Right lobe of liver (tissue), 6 donors: Measurements from ENCODE around the gene SLC29A3. TPM values are rescaled to one million over a fixed set of nuclear protein-coding genes. Genes with fewer than 3 reads are reported as not detected.

Experiments
- ATAC-seq, 4 donors: fragments of 200-7000 bp; cut with Tn5 transposase; one replicate each; pipeline ENCODE4 v1.9.1; 2020; ENCODE audit warnings: mild to moderate bottlenecking in 4 of 4, moderate library complexity in 4 of 4
- DNase-seq, 3 donors: peaks; one replicate each; pipeline ENCODE4 v3.0.0-alpha.2; 2020
- H3K27ac ChIP-seq, 3 donors: fragments of 200-600 bp; one replicate each; pipeline ENCODE4 v1.8.0; 2022
- H3K27me3 ChIP-seq, 2 donors: fragments of 200-600 bp; one replicate each; pipeline ENCODE4 v1.8.0; 2022
- H3K36me3 ChIP-seq, 4 donors: fragments of 200-600 bp; sonication (generic) in 1 of 4; one replicate each; pipeline versions ENCODE4 v1.5.1 to v1.8.0; 2017 to 2022; ENCODE audit warnings: control low read depth in 1 of 4
- H3K4me1 ChIP-seq, 4 donors: fragments of 200-600 bp; sonication (generic) in 1 of 4; one replicate each; pipeline versions ENCODE4 v1.5.1 to v1.8.0; 2017 to 2022; ENCODE audit warnings: control low read depth in 1 of 4
- H3K4me3 ChIP-seq, 3 donors: fragments of 200-600 bp; one replicate each; pipeline ENCODE4 v1.8.0; 2022
- H3K9me3 ChIP-seq, 4 donors: fragments of 200-600 bp; sonication (generic) in 1 of 4; one replicate each; pipeline versions ENCODE4 v1.5.1 to v1.8.0; 2017 to 2022; ENCODE audit warnings: control low read depth in 1 of 4
- CTCF ChIP-seq, 4 donors: fragments of 200-600 bp in 3 of 4; fragments of 450-650 bp in 1 of 4; IDR thresholded peaks; one replicate each; pipeline versions ENCODE4 v1.5.1 to v1.8.0; 2016 to 2022; ENCODE audit warnings: antibody characterized with exemption in 4 of 4, mild to moderate bottlenecking in 2 of 4
- POLR2A ChIP-seq: fragments of 450-650 bp; IDR thresholded peaks from one replicate; pipeline ENCODE4 v1.6.1; 2017; ENCODE audit warnings: antibody characterized with exemption, mild to moderate bottlenecking
- WGBS: methylation state at CpG from one replicate; pipeline ENCODE4 v1.1.6; 2018; ENCODE audit warnings: low coverage, low lambda C conversion rate; ENCODE audit not compliant: insufficient coverage; ENCODE audit errors: missing lambda C conversion rate; 5-methylcytosine and 5-hydroxymethylcytosine counted together
- intact Hi-C, 2 donors: fragments of 100-400 bp; cut with DNase I; formaldehyde crosslinking; loops; one replicate each; pipeline versions ENCODE4 v1.11.2 to v1.14.1; 2022
- total RNA-seq, 6 experiments: library from RNA; depleted of rRNA in 2 of 6; stranded (reverse); fragments of >200 nt in 2 of 6; fragmentation: NEBNext Ultra II Directional in 3 of 6; extraction: Animal tissue kit (Norgen Biotek cat#: 25700) in 3 of 6; gene quantifications; one replicate each; pipeline versions ENCODE4 v1.1.0 to v1.2.4, GENCODE V29; 2016 to 2023
- donor health status: DM: no; HTN: yes; CAD: no.
- donor health status: DM: no; HTN: no; CAD: no.
- donor health status: DM: no; HTN: no; CAD: no.
- donor health status: DM: no; HTN: yes; CAD: no.
- donor health status: DM: no; HTN: yes; CAD: no.

SLC29A3 gene
- total RNA-seq, 6 experiments from 2014 or later, result 5.7 to 17.4 (median 7.7) TPM

- H3K27ac ChIP-seq, result peak overlapping the region; percentile 17 to 92 (median 21)
- H3K4me1 ChIP-seq, result peaks cover 0 to 96% (median 37%) of the 10 kb centered on the region in 4 donors
- WGBS, result 34% methylated on average over 3 of the region's 13 CpGs
- no peaks in the 10 kb centered on the region for H3K36me3 ChIP-seq
- ATAC-seq (peak; percentile 65 to 85 (median 76)), DNase-seq (peak; percentile 77 to 94 (median 90))
- H3K9me3 ChIP-seq, result no peaks in the 10 kb centered on the region
- TF ChIP-seq CTCF (IDR thresholded peaks at IDR 0.05) (no peak), POLR2A (no peak)
- intact Hi-C loops, result no loop called here
- H3K4me3 ChIP-seq, result peak overlapping the region in 2 of 3 donors; percentile 9 to 36
- no peaks in the 10 kb centered on the region for H3K27me3 ChIP-seq
Observed at GRCh38 chr10:71337219-71337701, 18.2 kb downstream of the SLC29A3 start.

- 97% methylated on average over 5 of the region's 13 CpGs for WGBS
- Histone ChIP-seq H3K4me3 (no peak overlapping the region), H3K36me3 (no peaks in the 10 kb centered on the region), H3K4me1 (peaks cover 0 to 94% (median 38%) of the 10 kb centered on the region in 4 donors), H3K9me3 (no peaks in the 10 kb centered on the region), H3K27me3 (no peaks in the 10 kb centered on the region), H3K27ac (peak overlapping the region in 1 of 3 donors; percentile 92)
- DNase-seq (no peak), ATAC-seq (no peak)
- TF ChIP-seq CTCF (IDR thresholded peaks at IDR 0.05) (no peak), POLR2A (no peak)
- intact Hi-C loops, result no loop called here
Observed at GRCh38 chr10:71338728-71339495, 19.9 kb downstream of the SLC29A3 start.

- Histone ChIP-seq H3K36me3 (no peaks in the 10 kb centered on the region), H3K27me3 (no peaks in the 10 kb centered on the region), H3K4me1 (peaks cover 0 to 93% (median 33%) of the 10 kb centered on the region in 4 donors), H3K27ac (peak overlapping the region in 2 of 3 donors; percentile 10 to 92), H3K4me3 (no peak overlapping the region), H3K9me3 (no peaks in the 10 kb centered on the region)
- intact Hi-C loops, result no loop called here
- TF ChIP-seq CTCF (IDR thresholded peaks at IDR 0.05) (no peak), POLR2A (peak; percentile 24)
- peak; percentile 58 to 83 (median 68) for ATAC-seq
- peak; percentile 79 to 92 (median 85) for DNase-seq
- 40% methylated on average over 8 of the region's 10 CpGs for WGBS
Observed at GRCh38 chr10:71339796-71340589, 20.9 kb downstream of the SLC29A3 start.

DNA sequence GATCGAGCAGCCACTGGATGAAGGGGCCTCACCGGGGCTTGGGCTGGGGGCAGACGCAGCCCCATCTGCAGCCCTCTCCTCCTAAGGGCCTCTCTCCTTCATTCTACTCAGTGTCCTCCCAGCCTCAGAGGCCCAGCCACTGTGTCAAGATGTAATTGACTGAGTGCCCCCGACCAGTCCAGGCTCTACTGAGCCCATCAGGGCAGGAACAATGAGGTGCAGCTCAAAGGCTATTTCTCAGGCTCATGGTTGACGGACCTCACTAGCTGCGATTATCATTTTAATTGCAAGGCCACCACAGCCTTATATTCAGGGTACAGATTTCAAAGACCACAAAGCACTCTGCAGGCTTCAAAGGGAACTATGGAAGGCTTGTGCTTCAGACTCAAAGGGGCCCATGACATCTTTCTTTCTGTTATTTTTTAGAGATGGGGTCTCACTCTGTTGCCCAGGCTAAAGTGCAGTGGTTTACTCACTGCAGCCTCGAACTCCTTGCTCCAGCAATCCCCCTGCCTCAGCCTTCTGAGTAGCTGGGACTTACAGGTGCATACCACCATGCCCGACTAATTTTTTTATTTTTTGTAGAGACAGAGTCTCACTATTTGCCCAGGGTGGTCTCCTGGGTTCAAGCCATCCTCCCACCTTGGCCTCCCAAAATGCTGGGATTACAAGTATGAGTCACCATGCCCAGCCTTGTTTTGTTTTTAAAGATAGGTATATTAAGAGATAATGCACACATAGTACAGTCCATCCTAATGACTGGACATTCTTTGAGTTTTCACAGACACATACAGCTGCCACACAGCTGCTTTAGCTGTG is 23.7 kb downstream of the SLC29A3 start:
- no peak for DNase-seq
- Histone ChIP-seq H3K4me3 (no peak overlapping the region), H3K36me3 (no peaks in the 10 kb centered on the region), H3K27ac (peak overlapping the region in 2 of 3 donors; percentile 43 to 65), H3K4me1 (peaks cover 0 to 92% (median 26%) of the 10 kb centered on the region in 4 donors), H3K9me3 (no peaks in the 10 kb centered on the region), H3K27me3 (no peaks in the 10 kb centered on the region)
- ATAC-seq, result no peak
- WGBS, result 93% methylated on average over 3 of the region's 8 CpGs
- intact Hi-C loops, result no loop called here
- TF ChIP-seq POLR2A, result no peak
- no peak for TF ChIP-seq CTCF (IDR thresholded peaks at IDR 0.05)
